Dendritic cell treated with granulocyte-macrophage colony-stimulating factor and Interleukin-4, amounts not matched to agents 40 ng/mL and 50 ng/mL, for 4 days (primary cell): Measurements from ENCODE around the gene DGCR2.

Source experiments
- H3K27ac Mint-ChIP-seq: one replicate; pipeline ENCODE4 v1.8.0; 2022; ENCODE audit warnings: mild to moderate bottlenecking, mixed read lengths
- H3K27me3 Mint-ChIP-seq: one replicate; pipeline ENCODE4 v1.8.0; 2022; ENCODE audit warnings: mild to moderate bottlenecking, mixed read lengths
- H3K36me3 Mint-ChIP-seq: one replicate; pipeline ENCODE4 v1.8.0; 2022; ENCODE audit warnings: low read depth, mixed read lengths
- H3K4me1 Mint-ChIP-seq: one replicate; pipeline ENCODE4 v1.8.0; 2022; ENCODE audit warnings: low read depth, mixed read lengths
- H3K4me3 Mint-ChIP-seq: one replicate; pipeline ENCODE4 v1.8.0; 2022; ENCODE audit warnings: mild to moderate bottlenecking, moderate library complexity, mixed read lengths
- H3K9me3 Mint-ChIP-seq: one replicate; pipeline ENCODE4 v1.8.0; 2022; ENCODE audit warnings: mixed read lengths
- intact Hi-C: fragments of 100-400 bp; cut with micrococcal nuclease; formaldehyde crosslinking; loops from one replicate; pipeline ENCODE4 v1.15.0; 2022

The DGCR2 gene

GRCh38 chr22:19114984-19115552, 7.1 kb downstream of the DGCR2 start:
- Mint-ChIP-seq H3K27me3 (no peaks in the 10 kb centered on the region), H3K4me3 (no peak overlapping the region), H3K9me3 (no peaks in the 10 kb centered on the region), H3K4me1 (peaks cover 81% of the 10 kb centered on the region), H3K27ac (peak overlapping the region; percentile 7), H3K36me3 (peaks cover 20% of the 10 kb centered on the region)
- intact Hi-C loops, result loop anchor here (5.0 kb wide), 1 partner anchor 43 kb away; no protein-coding TSS in a partner anchor

- Mint-ChIP-seq H3K4me3 (no peak overlapping the region), H3K9me3 (no peaks in the 10 kb centered on the region), H3K27ac (no peak overlapping the region), H3K36me3 (peaks cover 14% of the 10 kb centered on the region), H3K4me1 (peaks cover 80% of the 10 kb centered on the region), H3K27me3 (no peaks in the 10 kb centered on the region)
- intact Hi-C loops, result loop anchor here (5.0 kb wide), 1 partner anchor 41 kb away; no protein-coding TSS in a partner anchor
Measured at GRCh38 chr22:19113429-19113828, 8.8 kb downstream of the DGCR2 start.

GRCh38 chr22:19111584-19111983, 10.6 kb downstream of the DGCR2 start:
- no peak overlapping the region for H3K4me3 Mint-ChIP-seq
- intact Hi-C loops, result loop anchor here (5.0 kb wide), 1 partner anchor 39 kb away; no protein-coding TSS in a partner anchor
- peaks cover 27% of the 10 kb centered on the region for H3K36me3 Mint-ChIP-seq
- H3K27me3 Mint-ChIP-seq, result no peaks in the 10 kb centered on the region
- H3K4me1 Mint-ChIP-seq, result peaks cover 78% of the 10 kb centered on the region
- H3K27ac Mint-ChIP-seq, result no peak overlapping the region
- no peaks in the 10 kb centered on the region for H3K9me3 Mint-ChIP-seq

GRCh38 chr22:19111140-19111539, 11.1 kb downstream of the DGCR2 start:
- Mint-ChIP-seq H3K36me3 (peaks cover 23% of the 10 kb centered on the region), H3K4me3 (no peak overlapping the region), H3K27ac (no peak overlapping the region), H3K27me3 (no peaks in the 10 kb centered on the region), H3K9me3 (no peaks in the 10 kb centered on the region), H3K4me1 (peaks cover 78% of the 10 kb centered on the region)
- intact Hi-C loops, result loop anchor here (5.0 kb wide), 1 partner anchor 39 kb away; no protein-coding TSS in a partner anchor

GRCh38 chr22:19110646-19111045, 11.6 kb downstream of the DGCR2 start:
- Mint-ChIP-seq H3K4me3 (no peak overlapping the region), H3K36me3 (peaks cover 21% of the 10 kb centered on the region), H3K27me3 (no peaks in the 10 kb centered on the region), H3K4me1 (peaks cover 78% of the 10 kb centered on the region), H3K9me3 (no peaks in the 10 kb centered on the region), H3K27ac (peak overlapping the region; percentile 14)
- intact Hi-C loops, result loop anchor here (5.0 kb wide), 1 partner anchor 38 kb away; no protein-coding TSS in a partner anchor

- Mint-ChIP-seq H3K27me3 (no peaks in the 10 kb centered on the region), H3K4me1 (peaks cover 78% of the 10 kb centered on the region), H3K27ac (peak overlapping the region; percentile 14), H3K9me3 (no peaks in the 10 kb centered on the region), H3K4me3 (peak overlapping the region; percentile 62), H3K36me3 (peaks cover 21% of the 10 kb centered on the region)
- intact Hi-C loops, result loop anchor here (5.0 kb wide), 1 partner anchor 38 kb away; no protein-coding TSS in a partner anchor
Measured at GRCh38 chr22:19110064-19110458, 12.2 kb downstream of the DGCR2 start.

GRCh38 chr22:19109198-19110063, 12.8 kb downstream of the DGCR2 start:
- Mint-ChIP-seq H3K36me3 (peaks cover 22% of the 10 kb centered on the region), H3K4me3 (peak overlapping the region; percentile 62), H3K4me1 (peaks cover 74% of the 10 kb centered on the region), H3K27ac (peak overlapping the region; percentile 14), H3K27me3 (no peaks in the 10 kb centered on the region), H3K9me3 (no peaks in the 10 kb centered on the region)
- intact Hi-C loops, result loop anchor here (5.0 kb wide), 1 partner anchor 37 kb away; no protein-coding TSS in a partner anchor

- H3K4me1 Mint-ChIP-seq, result peaks cover 71% of the 10 kb centered on the region
- H3K27ac Mint-ChIP-seq, result peak overlapping the region; percentile 14
- H3K4me3 Mint-ChIP-seq, result no peak overlapping the region
- no peaks in the 10 kb centered on the region for H3K9me3 Mint-ChIP-seq
- H3K27me3 Mint-ChIP-seq, result no peaks in the 10 kb centered on the region
- intact Hi-C loops, result no loop called here
- H3K36me3 Mint-ChIP-seq, result peaks cover 22% of the 10 kb centered on the region
Measured at GRCh38 chr22:19108807-19109197, 13.4 kb downstream of the DGCR2 start.

- H3K4me3 Mint-ChIP-seq, result no peak overlapping the region
- no peaks in the 10 kb centered on the region for H3K27me3 Mint-ChIP-seq
- H3K36me3 Mint-ChIP-seq, result peaks cover 22% of the 10 kb centered on the region
- peaks cover 69% of the 10 kb centered on the region for H3K4me1 Mint-ChIP-seq
- no peaks in the 10 kb centered on the region for H3K9me3 Mint-ChIP-seq
- no peak overlapping the region for H3K27ac Mint-ChIP-seq
- intact Hi-C loops, result no loop called here
Measured at GRCh38 chr22:19107730-19108074, 14.5 kb downstream of the DGCR2 start.

GRCh38 chr22:19106886-19107729, 15.1 kb downstream of the DGCR2 start:
- intact Hi-C loops, result no loop called here
- Mint-ChIP-seq H3K27ac (peak overlapping the region; percentile 35), H3K4me3 (no peak overlapping the region)

GRCh38 chr22:19105867-19106802, 16.1 kb downstream of the DGCR2 start:
- peak overlapping the region; percentile 4 for H3K27ac Mint-ChIP-seq
- H3K4me1 Mint-ChIP-seq, result peaks cover 58% of the 10 kb centered on the region
- H3K4me3 Mint-ChIP-seq, result no peak overlapping the region
- H3K9me3 Mint-ChIP-seq, result no peaks in the 10 kb centered on the region
- intact Hi-C loops, result no loop called here
- peaks cover 22% of the 10 kb centered on the region for H3K36me3 Mint-ChIP-seq
- no peaks in the 10 kb centered on the region for H3K27me3 Mint-ChIP-seq

More at GRCh38 chr22:19106886-19107729, 15.1 kb downstream of the DGCR2 start:
- Mint-ChIP-seq H3K27me3 (no peaks in the 10 kb centered on the region), H3K4me1 (peaks cover 64% of the 10 kb centered on the region), H3K9me3 (no peaks in the 10 kb centered on the region), H3K36me3 (peaks cover 22% of the 10 kb centered on the region)

GRCh38 chr22:19105456-19105855, 16.8 kb downstream of the DGCR2 start:
- intact Hi-C loops, result no loop called here
- Mint-ChIP-seq H3K4me1 (peaks cover 53% of the 10 kb centered on the region), H3K27ac (peak overlapping the region; percentile 4), H3K36me3 (peaks cover 22% of the 10 kb centered on the region), H3K9me3 (no peaks in the 10 kb centered on the region), H3K27me3 (no peaks in the 10 kb centered on the region), H3K4me3 (no peak overlapping the region)
